MV-4-11 (cell line): ENCODE results near the gene CCT6A.
A peak's percentile ranks its signal among the peaks of the same experiment; 100 is the strongest.
"Not testable (repeated sequence)": the region's sequence is repeated elsewhere in the genome, so short reads cannot be mapped to it uniquely, and the experiment has no call there.

ENCODE experiments used
- DNase-seq: peaks from one replicate; lab custom pipeline; 2025; lab: John Stamatoyannopoulos, UW

Gene CCT6A

GRCh38 chr7:56098187-56099008, 46.8 kb downstream of the CCT6A start:
- DNase-seq = not testable (repeated sequence)

DNA sequence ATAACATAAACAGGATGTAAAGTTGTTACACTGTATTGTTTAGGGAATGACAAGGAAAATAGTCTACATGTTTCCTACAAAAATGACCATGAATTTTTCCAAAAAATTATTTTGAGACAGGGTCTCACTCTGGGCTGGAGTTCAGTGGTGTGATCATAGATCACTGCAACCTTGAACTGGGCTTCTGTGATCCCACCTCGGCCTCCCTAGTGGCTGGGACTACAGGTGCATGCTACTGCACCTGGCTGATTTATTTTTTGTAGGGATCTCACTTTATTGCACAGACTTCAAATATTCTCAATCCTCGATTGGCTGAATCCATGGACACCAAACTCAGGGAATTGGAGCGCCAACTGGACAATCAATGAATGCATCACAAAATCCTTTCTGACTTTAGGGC, 48.1 kb downstream of the CCT6A start:
- no peak for DNase-seq

GRCh38 chr7:56104138-56104537, 52.6 kb downstream of the CCT6A start:
- DNase-seq = not testable (repeated sequence)

DNA sequence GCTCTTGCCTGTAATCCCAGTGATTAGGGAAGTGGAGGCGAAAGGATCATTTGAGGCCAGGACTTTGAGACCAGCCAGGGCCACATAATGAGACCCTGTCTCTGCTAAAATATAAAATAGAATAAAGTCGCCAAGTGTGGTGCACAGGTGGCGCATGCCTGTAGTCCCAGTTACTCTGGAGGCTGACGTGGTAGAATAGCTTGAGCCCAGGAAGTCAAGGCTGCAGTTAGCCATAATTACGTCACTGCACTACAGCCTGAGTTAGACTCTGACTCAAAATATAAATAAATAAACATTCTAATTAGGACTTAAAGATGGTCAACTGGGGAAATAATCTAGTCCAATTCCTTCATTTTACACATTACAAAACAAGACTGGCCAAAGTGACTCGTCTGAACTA, 53.9 kb downstream of the CCT6A start:
- DNase-seq = peak; percentile 31

DNA sequence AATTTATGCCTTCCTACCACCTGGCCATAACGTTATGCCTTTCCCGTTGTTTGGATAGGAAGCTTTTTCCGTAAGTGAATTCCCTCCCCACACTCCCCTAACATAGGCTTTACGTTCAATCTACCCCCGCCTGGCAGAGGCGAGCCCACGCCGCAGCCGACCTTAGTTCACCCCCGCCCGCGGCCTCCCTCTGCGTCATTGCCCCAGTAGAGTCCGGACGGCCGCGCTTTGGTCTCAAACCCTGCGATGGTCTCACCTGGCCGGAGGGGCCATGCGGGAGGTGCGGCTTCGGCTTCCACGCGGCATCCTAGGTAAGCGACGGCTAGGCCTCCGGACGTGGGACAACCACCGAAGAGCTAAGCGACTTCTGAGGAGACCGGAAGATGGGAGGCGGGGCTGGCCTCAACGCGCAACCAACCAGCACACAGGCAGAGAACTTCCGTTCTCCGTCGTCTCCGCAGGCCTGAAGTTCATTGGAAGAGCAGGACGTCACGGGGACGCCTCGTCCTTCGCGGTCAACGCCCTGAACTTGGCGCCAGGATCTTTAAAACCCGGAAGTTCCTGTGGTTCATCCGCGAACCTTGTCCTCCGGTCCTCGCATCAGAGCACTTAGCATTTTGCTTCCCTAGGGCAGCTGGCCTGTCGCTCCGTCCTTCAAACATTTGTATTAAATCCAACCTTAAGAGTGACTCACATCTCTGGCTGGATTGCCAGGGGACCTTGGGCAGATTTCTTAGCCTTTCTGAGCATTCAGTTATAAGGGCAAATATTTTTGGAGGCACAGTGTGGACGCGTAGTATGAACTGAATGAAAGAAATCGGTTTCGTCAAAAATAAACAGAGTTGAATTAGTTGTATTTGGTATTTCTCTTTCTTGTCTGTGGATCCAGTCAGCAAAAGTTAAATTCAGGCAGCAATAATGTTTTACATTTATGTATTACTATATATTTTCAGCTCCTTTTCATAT, 54.8 kb downstream of the CCT6A start, which contains the start of gene CHCHD2:
Gene CHCHD2 (minus strand): TSS at position 369 of the 966 bp plus-strand sequence. CDS start 63 bp downstream, at position 306.
- DNase-seq = peak; percentile 99

GRCh38 chr7:56107954-56108258, 56.3 kb downstream of the CCT6A start:
- DNase-seq = no peak

GRCh38 chr7:56110611-56111010, 59.0 kb downstream of the CCT6A start:
- DNase-seq = no peak

DNA sequence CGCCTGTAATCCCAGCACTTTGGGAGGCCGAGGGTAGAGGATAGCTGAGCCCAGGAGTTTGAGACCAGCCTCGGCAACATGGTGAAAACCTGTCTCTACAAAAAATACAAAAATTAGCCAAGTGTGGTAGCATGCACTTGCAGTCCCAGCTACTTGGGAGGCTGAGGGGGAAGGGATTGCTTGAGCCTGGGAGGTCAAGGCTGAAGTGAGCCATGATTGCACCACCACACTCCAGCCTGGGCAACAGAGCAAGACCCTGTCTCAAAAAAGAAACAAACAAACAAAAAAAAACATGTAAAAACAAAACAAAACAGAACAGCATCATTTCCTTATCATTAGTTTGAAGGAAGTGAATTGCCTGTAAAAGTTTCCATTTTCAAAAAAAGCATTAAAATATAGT, 60.7 kb downstream of the CCT6A start:
- DNase-seq = not testable (repeated sequence)
